Uterus (tissue), 4 donors: ENCODE measurements around the gene ZNF429. TPM values are rescaled to one million over a fixed set of nuclear protein-coding genes. Genes with fewer than 3 reads are reported as not detected.

Experiments used
- DNase-seq, 2 donors: peaks; one replicate each; pipeline ENCODE4 v3.0.0-alpha.2; 2019 to 2020
- H3K27ac ChIP-seq, 2 donors: fragments of 200-600 bp; sonication (generic); 1 replicate in 1 of 2; 2 replicates in 1 of 2; pipeline ENCODE4 v1.5.1; 2016 to 2018
- H3K27me3 ChIP-seq, 2 donors: fragments of 200-600 bp; sonication (generic); one replicate each; pipeline ENCODE4 v1.5.1; 2018 to 2019; ENCODE audit warnings: control low read depth in 1 of 2
- H3K36me3 ChIP-seq, 2 donors: fragments of 200-600 bp; sonication (generic); one replicate each; pipeline ENCODE4 v1.5.1; 2019; ENCODE audit warnings: control low read depth in 1 of 2
- H3K4me1 ChIP-seq, 2 donors: fragments of 200-600 bp; sonication (generic); one replicate each; pipeline ENCODE4 v1.5.1; 2018 to 2019; ENCODE audit warnings: control low read depth in 1 of 2
- H3K4me3 ChIP-seq, 2 donors: fragments of 200-600 bp; sonication (generic); 1 replicate in 1 of 2; 2 replicates in 1 of 2; pipeline ENCODE4 v1.5.1; 2018 to 2019; ENCODE audit warnings: mild to moderate bottlenecking in 1 of 2
- H3K9me3 ChIP-seq, 2 donors: fragments of 200-600 bp; sonication (generic); one replicate each; pipeline ENCODE4 v1.5.1; 2019; ENCODE audit warnings: control low read depth in 1 of 2
- POLR2A ChIP-seq, 2 donors: fragments of 450-650 bp; IDR thresholded peaks; one replicate each; pipeline ENCODE4 v1.6.1; 2016; ENCODE audit warnings: antibody characterized with exemption in 2 of 2, mild to moderate bottlenecking in 1 of 2, moderate library complexity in 1 of 2
- intact Hi-C: fragments of 100-400 bp; cut with DNase I; formaldehyde crosslinking; loops from one replicate; pipeline ENCODE4 v1.15.1; 2023; ENCODE audit warnings: low total_unique reads
- total RNA-seq, 4 donors: library from RNA; depleted of rRNA in 3 of 4; stranded (reverse); fragments of >200 nt in 3 of 4; gene quantifications; one replicate each; pipeline versions ENCODE4 v1.1.0 to v1.2.4, GENCODE V29; 2014 to 2023
- TF ChIP-seq, protein P1 (sequence below), 4 experiments: fragments of 200-600 bp in 2 of 4; fragments of 450-650 bp in 2 of 4; sonication (generic) in 2 of 4; IDR thresholded peaks; one replicate each; pipeline ENCODE4 v1.5.1; 2016 to 2019; ENCODE audit warnings: antibody characterized with exemption in 4 of 4, mild to moderate bottlenecking in 2 of 4, moderate library complexity in 1 of 4
- donor health status: DM: yes; HTN: yes; CAD: no.

ZNF429 gene
- total RNA-seq, 4 donors from 2014 or later = 3.3 to 17.0 (median 15.9) TPM

DNA sequence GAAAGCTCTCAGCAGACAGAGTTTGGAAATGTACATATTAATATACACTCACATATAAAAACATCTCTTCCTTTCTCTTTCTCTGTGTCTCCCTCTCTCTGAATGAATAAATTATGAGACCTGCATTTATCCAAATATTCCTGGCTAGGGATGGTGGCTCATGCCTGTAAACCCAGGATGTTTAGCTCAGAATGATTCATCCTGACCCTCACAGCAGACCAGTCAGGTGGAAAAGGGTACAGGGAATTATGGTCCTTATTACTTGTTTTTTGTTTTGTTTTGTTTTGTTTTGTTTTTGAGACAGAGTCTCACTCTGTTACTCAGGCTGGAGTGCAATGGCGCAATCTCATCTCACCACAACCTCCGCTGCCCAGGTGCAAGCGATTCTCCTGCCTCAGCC is 71.1 kb downstream of the ZNF429 start:
- H3K4me3 ChIP-seq = no peak overlapping the region
- H3K9me3 ChIP-seq = no peaks in the 10 kb centered on the region
- no peak for TF ChIP-seq POLR2A (IDR thresholded peaks at IDR 0.05)
- TF ChIP-seq, protein P1, sequence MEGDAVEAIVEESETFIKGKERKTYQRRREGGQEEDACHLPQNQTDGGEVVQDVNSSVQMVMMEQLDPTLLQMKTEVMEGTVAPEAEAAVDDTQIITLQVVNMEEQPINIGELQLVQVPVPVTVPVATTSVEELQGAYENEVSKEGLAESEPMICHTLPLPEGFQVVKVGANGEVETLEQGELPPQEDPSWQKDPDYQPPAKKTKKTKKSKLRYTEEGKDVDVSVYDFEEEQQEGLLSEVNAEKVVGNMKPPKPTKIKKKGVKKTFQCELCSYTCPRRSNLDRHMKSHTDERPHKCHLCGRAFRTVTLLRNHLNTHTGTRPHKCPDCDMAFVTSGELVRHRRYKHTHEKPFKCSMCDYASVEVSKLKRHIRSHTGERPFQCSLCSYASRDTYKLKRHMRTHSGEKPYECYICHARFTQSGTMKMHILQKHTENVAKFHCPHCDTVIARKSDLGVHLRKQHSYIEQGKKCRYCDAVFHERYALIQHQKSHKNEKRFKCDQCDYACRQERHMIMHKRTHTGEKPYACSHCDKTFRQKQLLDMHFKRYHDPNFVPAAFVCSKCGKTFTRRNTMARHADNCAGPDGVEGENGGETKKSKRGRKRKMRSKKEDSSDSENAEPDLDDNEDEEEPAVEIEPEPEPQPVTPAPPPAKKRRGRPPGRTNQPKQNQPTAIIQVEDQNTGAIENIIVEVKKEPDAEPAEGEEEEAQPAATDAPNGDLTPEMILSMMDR (IDR thresholded peaks at IDR 0.05) = no peak
- H3K4me1 ChIP-seq = no peaks in the 10 kb centered on the region
- no peak overlapping the region for H3K27ac ChIP-seq
- H3K27me3 ChIP-seq = no peaks in the 10 kb centered on the region
- intact Hi-C loops = no loop called here
- H3K36me3 ChIP-seq = no peaks in the 10 kb centered on the region
- DNase-seq = no peak

DNA sequence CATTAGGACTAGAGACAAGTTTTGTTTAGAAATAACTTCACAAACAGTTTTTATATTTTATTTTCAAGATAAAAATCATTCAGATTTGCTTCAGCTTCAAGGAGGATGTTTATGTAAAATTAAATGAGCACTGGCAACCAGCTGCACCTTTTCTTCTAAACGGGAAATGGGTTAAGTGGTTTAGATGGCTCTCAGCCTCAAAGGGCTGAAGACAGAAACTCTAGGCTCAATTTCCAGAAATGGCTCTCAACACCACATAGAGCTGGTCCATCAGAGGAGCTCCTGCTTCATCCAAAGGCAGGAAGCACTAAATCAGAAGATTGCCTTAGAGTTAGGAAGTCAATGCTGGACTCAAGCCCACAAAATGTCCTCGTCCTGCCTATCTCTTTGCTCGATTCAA is 74.7 kb downstream of the ZNF429 start:
- no peak for TF ChIP-seq POLR2A (IDR thresholded peaks at IDR 0.05)
- TF ChIP-seq, protein P1 (IDR thresholded peaks at IDR 0.05) = no peak
- Histone ChIP-seq H3K36me3 (no peaks in the 10 kb centered on the region), H3K4me3 (no peak overlapping the region), H3K27me3 (no peaks in the 10 kb centered on the region), H3K27ac (no peak overlapping the region), H3K4me1 (no peaks in the 10 kb centered on the region), H3K9me3 (no peaks in the 10 kb centered on the region)
- intact Hi-C loops = no loop called here
- DNase-seq = no peak

DNA sequence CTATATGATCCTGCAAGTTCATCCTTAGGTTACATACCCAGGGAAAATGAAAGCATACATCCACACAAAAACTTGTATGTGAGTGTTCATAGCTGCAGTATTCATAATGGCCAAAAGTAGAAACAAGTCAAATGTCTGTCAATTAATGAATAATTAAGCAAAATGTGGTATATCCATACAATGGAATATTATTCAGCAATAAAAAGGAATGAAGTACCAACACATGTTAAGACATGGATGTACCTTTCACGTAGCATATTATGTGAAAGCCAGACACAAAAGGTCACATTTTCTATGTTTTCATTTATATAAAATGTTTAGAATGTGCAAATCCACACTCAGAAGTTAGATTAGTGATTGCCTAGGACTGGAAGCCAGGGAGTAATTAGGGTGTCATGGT is 75.4 kb downstream of the ZNF429 start:
- Histone ChIP-seq H3K4me1 (no peaks in the 10 kb centered on the region), H3K27ac (no peak overlapping the region), H3K36me3 (no peaks in the 10 kb centered on the region), H3K9me3 (no peaks in the 10 kb centered on the region), H3K4me3 (no peak overlapping the region), H3K27me3 (no peaks in the 10 kb centered on the region)
- no peak for DNase-seq
- intact Hi-C loops = no loop called here
- TF ChIP-seq POLR2A (IDR thresholded peaks at IDR 0.05) = no peak
- TF ChIP-seq, protein P1 (IDR thresholded peaks at IDR 0.05) = no peak

DNA sequence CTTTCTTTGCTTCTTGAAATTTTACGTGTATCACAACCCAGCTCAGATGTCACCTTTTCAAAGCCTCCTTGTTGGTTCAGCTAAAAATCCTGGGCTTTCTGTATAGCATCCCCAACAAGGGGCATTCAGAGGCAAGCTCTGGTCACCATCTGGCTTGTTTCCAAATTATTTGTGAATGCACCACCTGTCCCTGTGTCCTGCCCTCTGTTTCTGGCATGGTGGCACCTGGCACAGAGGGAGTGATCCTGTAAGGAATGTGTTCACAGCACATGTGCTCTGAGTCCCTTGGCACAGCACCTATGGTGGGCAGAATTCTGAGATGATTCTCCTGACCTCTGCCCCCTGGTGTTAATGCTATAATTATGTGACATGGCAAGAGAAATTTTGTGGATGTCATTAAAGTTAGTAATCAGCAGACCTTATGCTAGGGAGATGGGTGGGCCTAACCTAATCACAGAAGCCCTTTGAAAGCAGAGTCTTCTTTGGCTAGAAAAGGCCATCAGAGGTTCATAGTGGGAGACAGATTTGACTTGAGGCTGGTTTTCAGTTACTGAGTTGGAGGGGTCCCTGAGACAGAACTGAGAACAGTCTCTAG is 76.3 kb downstream of the ZNF429 start:
- H3K9me3 ChIP-seq = no peaks in the 10 kb centered on the region
- DNase-seq = no peak
- H3K27ac ChIP-seq = no peak overlapping the region
- no peaks in the 10 kb centered on the region for H3K36me3 ChIP-seq
- intact Hi-C loops = no loop called here
- no peak overlapping the region for H3K4me3 ChIP-seq
- TF ChIP-seq, protein P1 (IDR thresholded peaks at IDR 0.05) = no peak
- no peak for TF ChIP-seq POLR2A (IDR thresholded peaks at IDR 0.05)
- peaks cover 0 to 4% of the 10 kb centered on the region in 2 donors for H3K4me1 ChIP-seq
- no peaks in the 10 kb centered on the region for H3K27me3 ChIP-seq

DNA sequence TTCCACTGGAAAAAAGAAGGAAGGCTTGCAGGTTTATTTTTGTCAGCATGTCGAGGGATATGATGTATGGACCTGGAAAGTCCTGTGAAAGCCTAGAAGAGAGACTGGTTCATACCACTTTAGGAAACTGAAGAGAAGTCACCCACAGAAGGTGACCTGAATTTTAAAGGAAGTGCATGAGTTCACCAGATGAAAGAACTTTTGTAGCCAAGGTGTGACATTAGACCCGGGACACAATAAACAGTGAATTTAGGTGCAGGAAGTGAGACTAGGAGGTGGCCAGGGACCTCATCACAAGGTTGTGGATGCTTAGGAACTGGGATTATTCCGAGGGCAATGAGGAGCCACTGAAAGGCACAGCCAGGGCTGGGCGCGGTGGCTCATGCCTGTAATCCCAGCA is 79.1 kb downstream of the ZNF429 start:
- Histone ChIP-seq H3K9me3 (no peaks in the 10 kb centered on the region), H3K4me3 (no peak overlapping the region), H3K36me3 (no peaks in the 10 kb centered on the region), H3K27ac (no peak overlapping the region), H3K27me3 (no peaks in the 10 kb centered on the region), H3K4me1 (peaks cover 0 to 4% of the 10 kb centered on the region in 2 donors)
- intact Hi-C loops = no loop called here
- TF ChIP-seq POLR2A (IDR thresholded peaks at IDR 0.05) = no peak
- TF ChIP-seq, protein P1 (IDR thresholded peaks at IDR 0.05) = no peak
- DNase-seq = no peak
